ENCODE data around the gene SLC18B1. TPM values are rescaled to one million over a fixed set of nuclear protein-coding genes. Genes with fewer than 3 reads are reported as not detected.

SLC18B1 gene
- total RNA-seq, 1 experiment from 2014 or later, result 24.1 TPM

DNA sequence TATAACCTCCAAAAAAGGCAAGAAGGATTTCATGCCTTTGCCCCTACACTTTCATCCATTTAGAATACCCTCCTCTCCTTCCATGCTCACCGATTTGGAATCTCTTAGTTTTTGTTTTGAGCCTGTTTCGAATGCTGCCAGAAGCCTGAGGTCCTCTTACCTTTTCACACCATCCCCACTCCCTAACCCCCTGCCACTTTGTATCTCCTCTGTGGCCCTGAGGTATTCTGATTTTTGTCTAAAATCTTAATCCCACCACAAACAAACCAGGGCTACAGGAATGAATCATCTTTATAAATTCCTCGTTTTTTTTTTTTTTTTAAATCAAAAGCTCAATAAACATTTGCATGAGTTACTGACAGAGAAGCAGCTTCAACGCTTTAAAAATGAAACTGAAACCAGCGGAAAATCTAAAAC lies 14.3 kb upstream of the SLC18B1 start:
- ATAC-seq (no peak), DNase-seq (ENCODE audit: low spot score) (no peak)
- CTCF ChIA-PET, result interaction anchor here (1.5 to 3.4 kb wide), 2 partner anchors 14 to 18 kb away, joined by 3 to 30 read pairs; partner anchors contain the start of gene SLC18B1
- Mint-ChIP-seq H3K9me3 (no peaks in the 10 kb centered on the region), H3K4me1 (peaks cover 33% of the 10 kb centered on the region), H3K4me3 (peak overlapping the region; percentile 99), H3K36me3 (peaks cover 35% of the 10 kb centered on the region), H3K27me3 (ENCODE audit: low read depth) (peaks cover 4% of the 10 kb centered on the region; the same call in 1 of the 2 replicates), H3K27ac (peak overlapping the region; percentile 98)
- POLR2A ChIA-PET, result interaction anchor here (1.0 to 1.8 kb wide), 2 partner anchors 14 kb away, joined by 5 to 17 read pairs; partner anchors contain the start of gene SLC18B1
- TF ChIP-seq, protein P1, sequence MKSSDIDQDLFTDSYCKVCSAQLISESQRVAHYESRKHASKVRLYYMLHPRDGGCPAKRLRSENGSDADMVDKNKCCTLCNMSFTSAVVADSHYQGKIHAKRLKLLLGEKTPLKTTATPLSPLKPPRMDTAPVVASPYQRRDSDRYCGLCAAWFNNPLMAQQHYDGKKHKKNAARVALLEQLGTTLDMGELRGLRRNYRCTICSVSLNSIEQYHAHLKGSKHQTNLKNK (CRISPR knock-in tag; IDR thresholded peaks at IDR 0.05), result no peak

DNA sequence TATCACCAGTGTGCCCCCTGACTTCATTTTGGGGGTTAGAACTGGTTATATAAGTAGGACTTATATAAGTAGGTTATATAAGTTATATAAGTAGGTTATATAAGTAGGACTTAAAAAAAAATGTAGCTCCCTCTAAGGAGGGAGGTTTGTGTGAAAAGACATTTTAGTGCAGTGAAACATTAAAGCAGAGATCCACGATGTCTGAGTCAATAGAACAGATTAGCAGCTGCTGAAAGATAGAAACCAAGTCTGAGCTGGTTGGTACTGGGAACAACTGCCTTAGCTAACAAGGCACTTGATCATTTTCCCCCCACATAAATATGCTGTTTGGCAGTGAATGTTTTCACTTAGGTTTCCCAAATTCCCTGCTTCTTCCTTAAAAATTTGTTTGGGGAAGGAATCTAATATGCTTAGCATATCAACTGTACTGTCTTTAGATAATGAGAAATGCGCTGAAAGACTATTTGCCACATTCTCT lies 13.9 kb upstream of the SLC18B1 start:
- Mint-ChIP-seq H3K4me1 (peaks cover 28% of the 10 kb centered on the region), H3K27ac (peak overlapping the region; percentile 98), H3K9me3 (no peaks in the 10 kb centered on the region), H3K36me3 (peaks cover 31% of the 10 kb centered on the region), H3K4me3 (peak overlapping the region; percentile 99), H3K27me3 (ENCODE audit: low read depth) (peaks cover 4% of the 10 kb centered on the region; the same call in 1 of the 2 replicates)
- ChIA-PET CTCF (interaction anchor here (1.5 to 3.4 kb wide), 2 partner anchors 13 to 18 kb away, joined by 3 to 30 read pairs; partner anchors contain the start of gene SLC18B1), POLR2A (interaction anchor here (0.6 to 1.0 kb wide), 2 partner anchors 8 to 14 kb away, joined by 3 to 5 read pairs; partner anchors contain the start of gene SLC18B1)
- no peak for DNase-seq (ENCODE audit: low spot score)
- no peak for TF ChIP-seq NR3C1 (CRISPR knock-in tag; conservative IDR thresholded peaks at IDR 0.05; ENCODE audit: low read depth)
- TF ChIP-seq, protein P2, sequence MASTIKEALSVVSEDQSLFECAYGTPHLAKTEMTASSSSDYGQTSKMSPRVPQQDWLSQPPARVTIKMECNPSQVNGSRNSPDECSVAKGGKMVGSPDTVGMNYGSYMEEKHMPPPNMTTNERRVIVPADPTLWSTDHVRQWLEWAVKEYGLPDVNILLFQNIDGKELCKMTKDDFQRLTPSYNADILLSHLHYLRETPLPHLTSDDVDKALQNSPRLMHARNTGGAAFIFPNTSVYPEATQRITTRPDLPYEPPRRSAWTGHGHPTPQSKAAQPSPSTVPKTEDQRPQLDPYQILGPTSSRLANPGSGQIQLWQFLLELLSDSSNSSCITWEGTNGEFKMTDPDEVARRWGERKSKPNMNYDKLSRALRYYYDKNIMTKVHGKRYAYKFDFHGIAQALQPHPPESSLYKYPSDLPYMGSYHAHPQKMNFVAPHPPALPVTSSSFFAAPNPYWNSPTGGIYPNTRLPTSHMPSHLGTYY (CRISPR knock-in tag; IDR thresholded peaks at IDR 0.05), result no peak
- TF ChIP-seq, protein P3, sequence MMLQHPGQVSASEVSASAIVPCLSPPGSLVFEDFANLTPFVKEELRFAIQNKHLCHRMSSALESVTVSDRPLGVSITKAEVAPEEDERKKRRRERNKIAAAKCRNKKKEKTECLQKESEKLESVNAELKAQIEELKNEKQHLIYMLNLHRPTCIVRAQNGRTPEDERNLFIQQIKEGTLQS (CRISPR knock-in tag; conservative IDR thresholded peaks at IDR 0.05), result no peak
- TF ChIP-seq MYBL2 (CRISPR knock-in tag; IDR thresholded peaks at IDR 0.05), result no peak
- TF ChIP-seq RORB (CRISPR knock-in tag; IDR thresholded peaks at IDR 0.05), result no peak
- TF ChIP-seq, protein P4, sequence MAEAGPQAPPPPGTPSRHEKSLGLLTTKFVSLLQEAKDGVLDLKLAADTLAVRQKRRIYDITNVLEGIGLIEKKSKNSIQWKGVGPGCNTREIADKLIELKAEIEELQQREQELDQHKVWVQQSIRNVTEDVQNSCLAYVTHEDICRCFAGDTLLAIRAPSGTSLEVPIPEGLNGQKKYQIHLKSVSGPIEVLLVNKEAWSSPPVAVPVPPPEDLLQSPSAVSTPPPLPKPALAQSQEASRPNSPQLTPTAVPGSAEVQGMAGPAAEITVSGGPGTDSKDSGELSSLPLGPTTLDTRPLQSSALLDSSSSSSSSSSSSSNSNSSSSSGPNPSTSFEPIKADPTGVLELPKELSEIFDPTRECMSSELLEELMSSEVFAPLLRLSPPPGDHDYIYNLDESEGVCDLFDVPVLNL (CRISPR knock-in tag; IDR thresholded peaks at IDR 0.05; ENCODE audit: borderline replicate concordance, low read depth), result no peak
- no peak for TF ChIP-seq ESRRA (CRISPR knock-in tag; IDR thresholded peaks at IDR 0.05; ENCODE audit: borderline replicate concordance)
- TF ChIP-seq, protein P5, sequence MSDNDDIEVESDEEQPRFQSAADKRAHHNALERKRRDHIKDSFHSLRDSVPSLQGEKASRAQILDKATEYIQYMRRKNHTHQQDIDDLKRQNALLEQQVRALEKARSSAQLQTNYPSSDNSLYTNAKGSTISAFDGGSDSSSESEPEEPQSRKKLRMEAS (CRISPR knock-in tag; IDR thresholded peaks at IDR 0.05), result no peak
- no peak for ATAC-seq

DNA sequence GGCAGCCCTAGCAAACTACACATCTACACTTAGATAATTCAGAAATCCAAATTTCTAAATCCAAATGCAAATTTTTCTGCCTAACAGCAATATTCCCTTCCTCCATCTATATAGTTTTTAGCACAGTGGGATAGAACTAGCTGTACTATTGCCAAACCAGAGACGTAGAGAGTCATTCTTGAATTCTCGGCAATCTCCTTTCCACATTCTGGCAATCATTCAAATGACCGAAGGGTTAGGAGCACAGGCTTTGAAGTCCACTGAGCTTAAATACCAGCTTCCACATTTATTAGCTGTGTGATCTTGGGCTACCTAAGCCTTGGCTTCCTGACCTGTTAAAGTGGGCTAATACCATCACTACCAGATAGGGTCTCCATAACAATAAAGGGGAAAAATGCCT lies 12.8 kb upstream of the SLC18B1 start:
- no peaks in the 10 kb centered on the region for H3K9me3 Mint-ChIP-seq
- H3K4me1 Mint-ChIP-seq, result peaks cover 22% of the 10 kb centered on the region
- no peak for DNase-seq (ENCODE audit: low spot score)
- H3K4me3 Mint-ChIP-seq, result no peak overlapping the region
- ATAC-seq, result no peak
- H3K27me3 Mint-ChIP-seq (ENCODE audit: low read depth), result peaks cover 4% of the 10 kb centered on the region; the same call in 1 of the 2 replicates
- H3K36me3 Mint-ChIP-seq, result peaks cover 21% of the 10 kb centered on the region
- ChIA-PET POLR2A (no interaction called here), CTCF (interaction anchor here (1.5 to 3.4 kb wide), 2 partner anchors 12 to 19 kb away, joined by 3 to 30 read pairs; partner anchors contain the start of gene SLC18B1)
- no peak overlapping the region for H3K27ac Mint-ChIP-seq
- TF ChIP-seq KAT7 (CRISPR knock-in tag; IDR thresholded peaks at IDR 0.05; ENCODE audit: borderline replicate concordance), result no peak
- no peak for TF ChIP-seq CREB1 (CRISPR knock-in tag; IDR thresholded peaks at IDR 0.05)
- TF ChIP-seq, protein P6, sequence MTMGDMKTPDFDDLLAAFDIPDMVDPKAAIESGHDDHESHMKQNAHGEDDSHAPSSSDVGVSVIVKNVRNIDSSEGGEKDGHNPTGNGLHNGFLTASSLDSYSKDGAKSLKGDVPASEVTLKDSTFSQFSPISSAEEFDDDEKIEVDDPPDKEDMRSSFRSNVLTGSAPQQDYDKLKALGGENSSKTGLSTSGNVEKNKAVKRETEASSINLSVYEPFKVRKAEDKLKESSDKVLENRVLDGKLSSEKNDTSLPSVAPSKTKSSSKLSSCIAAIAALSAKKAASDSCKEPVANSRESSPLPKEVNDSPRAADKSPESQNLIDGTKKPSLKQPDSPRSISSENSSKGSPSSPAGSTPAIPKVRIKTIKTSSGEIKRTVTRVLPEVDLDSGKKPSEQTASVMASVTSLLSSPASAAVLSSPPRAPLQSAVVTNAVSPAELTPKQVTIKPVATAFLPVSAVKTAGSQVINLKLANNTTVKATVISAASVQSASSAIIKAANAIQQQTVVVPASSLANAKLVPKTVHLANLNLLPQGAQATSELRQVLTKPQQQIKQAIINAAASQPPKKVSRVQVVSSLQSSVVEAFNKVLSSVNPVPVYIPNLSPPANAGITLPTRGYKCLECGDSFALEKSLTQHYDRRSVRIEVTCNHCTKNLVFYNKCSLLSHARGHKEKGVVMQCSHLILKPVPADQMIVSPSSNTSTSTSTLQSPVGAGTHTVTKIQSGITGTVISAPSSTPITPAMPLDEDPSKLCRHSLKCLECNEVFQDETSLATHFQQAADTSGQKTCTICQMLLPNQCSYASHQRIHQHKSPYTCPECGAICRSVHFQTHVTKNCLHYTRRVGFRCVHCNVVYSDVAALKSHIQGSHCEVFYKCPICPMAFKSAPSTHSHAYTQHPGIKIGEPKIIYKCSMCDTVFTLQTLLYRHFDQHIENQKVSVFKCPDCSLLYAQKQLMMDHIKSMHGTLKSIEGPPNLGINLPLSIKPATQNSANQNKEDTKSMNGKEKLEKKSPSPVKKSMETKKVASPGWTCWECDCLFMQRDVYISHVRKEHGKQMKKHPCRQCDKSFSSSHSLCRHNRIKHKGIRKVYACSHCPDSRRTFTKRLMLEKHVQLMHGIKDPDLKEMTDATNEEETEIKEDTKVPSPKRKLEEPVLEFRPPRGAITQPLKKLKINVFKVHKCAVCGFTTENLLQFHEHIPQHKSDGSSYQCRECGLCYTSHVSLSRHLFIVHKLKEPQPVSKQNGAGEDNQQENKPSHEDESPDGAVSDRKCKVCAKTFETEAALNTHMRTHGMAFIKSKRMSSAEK (CRISPR knock-in tag; IDR thresholded peaks at IDR 0.05; ENCODE audit: borderline replicate concordance), result no peak
- no peak for TF ChIP-seq TCF7 (CRISPR knock-in tag; IDR thresholded peaks at IDR 0.05; ENCODE audit: low read depth)
- TF ChIP-seq MXD4 (CRISPR knock-in tag; IDR thresholded peaks at IDR 0.05; ENCODE audit: borderline replicate concordance), result no peak
- TF ChIP-seq ZNF232 (CRISPR knock-in tag; IDR thresholded peaks at IDR 0.05), result no peak
- TF ChIP-seq TEAD4 (CRISPR knock-in tag; IDR thresholded peaks at IDR 0.05), result no peak
- TF ChIP-seq GABPB1 (CRISPR knock-in tag; IDR thresholded peaks at IDR 0.05), result no peak
- TF ChIP-seq, protein P7, sequence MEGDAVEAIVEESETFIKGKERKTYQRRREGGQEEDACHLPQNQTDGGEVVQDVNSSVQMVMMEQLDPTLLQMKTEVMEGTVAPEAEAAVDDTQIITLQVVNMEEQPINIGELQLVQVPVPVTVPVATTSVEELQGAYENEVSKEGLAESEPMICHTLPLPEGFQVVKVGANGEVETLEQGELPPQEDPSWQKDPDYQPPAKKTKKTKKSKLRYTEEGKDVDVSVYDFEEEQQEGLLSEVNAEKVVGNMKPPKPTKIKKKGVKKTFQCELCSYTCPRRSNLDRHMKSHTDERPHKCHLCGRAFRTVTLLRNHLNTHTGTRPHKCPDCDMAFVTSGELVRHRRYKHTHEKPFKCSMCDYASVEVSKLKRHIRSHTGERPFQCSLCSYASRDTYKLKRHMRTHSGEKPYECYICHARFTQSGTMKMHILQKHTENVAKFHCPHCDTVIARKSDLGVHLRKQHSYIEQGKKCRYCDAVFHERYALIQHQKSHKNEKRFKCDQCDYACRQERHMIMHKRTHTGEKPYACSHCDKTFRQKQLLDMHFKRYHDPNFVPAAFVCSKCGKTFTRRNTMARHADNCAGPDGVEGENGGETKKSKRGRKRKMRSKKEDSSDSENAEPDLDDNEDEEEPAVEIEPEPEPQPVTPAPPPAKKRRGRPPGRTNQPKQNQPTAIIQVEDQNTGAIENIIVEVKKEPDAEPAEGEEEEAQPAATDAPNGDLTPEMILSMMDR (IDR thresholded peaks at IDR 0.05), result no peak
- TF ChIP-seq, protein P8, sequence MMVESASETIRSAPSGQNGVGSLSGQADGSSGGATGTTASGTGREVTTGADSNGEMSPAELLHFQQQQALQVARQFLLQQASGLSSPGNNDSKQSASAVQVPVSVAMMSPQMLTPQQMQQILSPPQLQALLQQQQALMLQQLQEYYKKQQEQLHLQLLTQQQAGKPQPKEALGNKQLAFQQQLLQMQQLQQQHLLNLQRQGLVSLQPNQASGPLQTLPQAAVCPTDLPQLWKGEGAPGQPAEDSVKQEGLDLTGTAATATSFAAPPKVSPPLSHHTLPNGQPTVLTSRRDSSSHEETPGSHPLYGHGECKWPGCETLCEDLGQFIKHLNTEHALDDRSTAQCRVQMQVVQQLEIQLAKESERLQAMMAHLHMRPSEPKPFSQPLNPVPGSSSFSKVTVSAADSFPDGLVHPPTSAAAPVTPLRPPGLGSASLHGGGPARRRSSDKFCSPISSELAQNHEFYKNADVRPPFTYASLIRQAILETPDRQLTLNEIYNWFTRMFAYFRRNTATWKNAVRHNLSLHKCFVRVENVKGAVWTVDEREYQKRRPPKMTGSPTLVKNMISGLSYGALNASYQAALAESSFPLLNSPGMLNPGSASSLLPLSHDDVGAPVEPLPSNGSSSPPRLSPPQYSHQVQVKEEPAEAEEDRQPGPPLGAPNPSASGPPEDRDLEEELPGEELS (CRISPR knock-in tag; IDR thresholded peaks at IDR 0.05), result no peak
- TF ChIP-seq OVOL2 (CRISPR knock-in tag; IDR thresholded peaks at IDR 0.05; ENCODE audit: borderline replicate concordance), result no peak
